IMR-90 (cell line): ENCODE data around the gene DISC1. TPM values are rescaled to one million over a fixed set of nuclear protein-coding genes. Genes with fewer than 3 reads are reported as not detected.
A peak's percentile ranks its signal among the peaks of the same experiment; 100 is the strongest.

Experiments
- ATAC-seq: fragments of 200-7000 bp; cut with Tn5 transposase; 2 replicates; pipeline ENCODE4 v1.9.1; 2020; ENCODE audit warnings: low read depth, mild to moderate bottlenecking, moderate library complexity
- BruUV-seq: library from RNA; stranded (reverse); fragments of 400-500 nt; replicated peaks from 2 replicates; lab custom pipeline; 2021; lab: Mats Ljungman, UMichigan
- CTCF ChIA-PET: fragments of 300-600 bp; formaldehyde crosslinking; extraction: SDS; loops from one replicate; lab custom pipeline; 2021; ENCODE audit warnings: antibody characterized with exemption; lab: Yijun Ruan, JAX
- POLR2A ChIA-PET: fragments of 300-600 bp; sonication (Branson Sonifier 250); formaldehyde crosslinking; loops from one replicate; lab custom pipeline; 2022; ENCODE audit warnings: antibody characterized with exemption; ENCODE audit not compliant: unreplicated experiment; lab: Charles Lee
- DNase-seq: peaks from one replicate; pipeline ENCODE4 v3.0.0; 2013
- H2AFZ ChIP-seq: replicated peaks from 2 replicates; pipeline ENCODE3; 2013; ENCODE audit warnings: low read length, mild to moderate bottlenecking; ENCODE audit not compliant: poor library complexity
- H2AK5ac ChIP-seq: 2 replicates; pipeline ENCODE4 v1.6.1; 2013; ENCODE audit warnings: low read depth, low read length, inconsistent platforms
- H2AK9ac ChIP-seq: replicated peaks from 2 replicates; pipeline ENCODE3; 2013; ENCODE audit warnings: mild to moderate bottlenecking, low read depth, low read length, moderate library complexity; ENCODE audit not compliant: poor library complexity
- H2BK120ac ChIP-seq: 2 replicates; pipeline ENCODE4 v1.6.1; 2013; ENCODE audit warnings: low read depth, low read length, inconsistent platforms
- H2BK15ac ChIP-seq: 3 replicates; pipeline ENCODE4 v1.6.1; 2013; ENCODE audit warnings: low read depth, low read length, inconsistent platforms
- H2BK20ac ChIP-seq: 2 replicates; pipeline ENCODE4 v1.6.1; 2013; ENCODE audit warnings: low read depth, mild to moderate bottlenecking, inconsistent platforms, low read length, moderate library complexity
- H2BK5ac ChIP-seq: 2 replicates; pipeline ENCODE4 v1.6.1; 2013; ENCODE audit warnings: mild to moderate bottlenecking, low read depth, low read length, inconsistent platforms; ENCODE audit not compliant: poor library complexity, severe bottlenecking
- H3K14ac ChIP-seq: replicated peaks from 2 replicates; pipeline ENCODE4 v1.6.1; 2013; ENCODE audit warnings: low read depth, low read length, inconsistent platforms
- H3K18ac ChIP-seq: 2 replicates; pipeline ENCODE4 v1.6.1; 2013; ENCODE audit warnings: low read depth, low read length, control low read depth
- H3K23ac ChIP-seq: 2 replicates; pipeline ENCODE4 v1.6.1; 2013; ENCODE audit warnings: low read depth, low read length, inconsistent platforms
- H3K27ac ChIP-seq: 2 replicates; pipeline ENCODE4 v1.5.1; 2013; ENCODE audit warnings: mild to moderate bottlenecking, control low read depth, low read length; ENCODE audit not compliant: insufficient read depth
- H3K27me3 ChIP-seq: 2 replicates; pipeline ENCODE4 v1.6.1; 2013; ENCODE audit warnings: low read length; ENCODE audit not compliant: control insufficient read depth, insufficient read depth
- H3K36me3 ChIP-seq: 2 replicates; pipeline ENCODE4 v1.6.1; 2013; ENCODE audit warnings: low read length, mixed read lengths; ENCODE audit not compliant: control insufficient read depth, insufficient read depth
- H3K4ac ChIP-seq: 2 replicates; pipeline ENCODE4 v1.6.1; 2013; ENCODE audit warnings: low read depth, low read length, inconsistent platforms
- H3K4me1 ChIP-seq: 2 replicates; pipeline ENCODE4 v1.6.1; 2013; ENCODE audit warnings: low read length, mixed read lengths; ENCODE audit not compliant: control insufficient read depth, insufficient read depth
- H3K4me2 ChIP-seq: 2 replicates; pipeline ENCODE4 v1.6.1; 2013; ENCODE audit warnings: low read depth, mild to moderate bottlenecking, control low read depth, low read length, moderate library complexity
- H3K4me3 ChIP-seq: 2 replicates; pipeline ENCODE4 v1.5.1; 2013; ENCODE audit warnings: low read depth, mild to moderate bottlenecking, control low read depth, low read length, moderate library complexity; ENCODE audit not compliant: insufficient read depth
- H3K56ac ChIP-seq: 2 replicates; pipeline ENCODE4 v1.6.1; 2013; ENCODE audit warnings: low read length, inconsistent platforms; ENCODE audit not compliant: insufficient read depth; ENCODE audit errors: extremely low read depth
- H3K79me1 ChIP-seq, 2 experiments: 2 replicates each; pipeline ENCODE4 v1.6.1; 2013; ENCODE audit warnings: low read length in 2 of 2, inconsistent platforms in 1 of 2, low read depth in 1 of 2
- H3K9ac ChIP-seq: 2 replicates; pipeline ENCODE4 v1.6.1; 2013; ENCODE audit warnings: low read depth, low read length, control low read depth
- H3K9me1 ChIP-seq: 2 replicates; pipeline ENCODE4 v1.6.1; 2013; ENCODE audit warnings: low read length, inconsistent platforms; ENCODE audit not compliant: insufficient read depth
- H3K9me3 ChIP-seq: 2 replicates; pipeline ENCODE4 v1.6.1; 2013; ENCODE audit warnings: low read length; ENCODE audit not compliant: control insufficient read depth, insufficient read depth
- H4K20me1 ChIP-seq: 2 replicates; pipeline ENCODE4 v1.6.1; 2013; ENCODE audit warnings: low read length, inconsistent platforms; ENCODE audit not compliant: insufficient read depth
- H4K5ac ChIP-seq: 2 replicates; pipeline ENCODE4 v1.6.1; 2013; ENCODE audit warnings: mild to moderate bottlenecking, low read depth, low read length, control low read depth
- H4K8ac ChIP-seq, 2 experiments: 2 replicates each; pipeline ENCODE4 v1.6.1; 2013; ENCODE audit warnings: low read depth in 2 of 2, low read length in 2 of 2, control low read depth in 1 of 2, inconsistent platforms in 1 of 2
- H4K91ac ChIP-seq: 2 replicates; pipeline ENCODE4 v1.6.1; 2013; ENCODE audit warnings: low read depth, low read length, inconsistent platforms; ENCODE audit not compliant: insufficient read depth
- BHLHE40 ChIP-seq: fragments of 150-350 bp; IDR thresholded peaks from 2 replicates; pipeline ENCODE4 v1.6.1; 2016; ENCODE audit warnings: mild to moderate bottlenecking, low read depth, low read length
- CEBPB ChIP-seq: IDR thresholded peaks from 2 replicates; pipeline ENCODE4 v1.6.1; 2012; ENCODE audit warnings: low read depth, low read length, improper control_type of control experiment
- CHD1 ChIP-seq: IDR thresholded peaks from 2 replicates; pipeline ENCODE4 v1.6.1; 2012; ENCODE audit warnings: low read depth, low read length, improper control_type of control experiment
- CTCF ChIP-seq: conservative IDR thresholded peaks from 2 replicates; pipeline ENCODE4 v1.5.1; 2012; ENCODE audit warnings: mild to moderate bottlenecking, low read depth, low read length, improper control_type of control experiment
- ELK1 ChIP-seq: fragments of 150-350 bp; IDR thresholded peaks from 2 replicates; pipeline ENCODE4 v1.6.1; 2016; ENCODE audit warnings: low read depth, mild to moderate bottlenecking, low read length, moderate library complexity, borderline replicate concordance
- FOS ChIP-seq: fragments of 150-350 bp; IDR thresholded peaks from 2 replicates; pipeline ENCODE4 v1.6.1; 2016; ENCODE audit warnings: low read depth, low read length
- MAFK ChIP-seq: IDR thresholded peaks from 2 replicates; pipeline ENCODE4 v1.6.1; 2012; ENCODE audit warnings: low read depth, low read length, improper control_type of control experiment
- MAZ ChIP-seq: IDR thresholded peaks from 2 replicates; pipeline ENCODE4 v1.6.1; 2012; ENCODE audit warnings: low read depth, mild to moderate bottlenecking, low read length, improper control_type of control experiment, moderate library complexity, borderline replicate concordance
- MXI1 ChIP-seq: IDR thresholded peaks from 2 replicates; pipeline ENCODE4 v1.6.1; 2012; ENCODE audit warnings: low read depth, mild to moderate bottlenecking, low read length, moderate library complexity, borderline replicate concordance
- NFE2L2 ChIP-seq: fragments of 150-350 bp; IDR thresholded peaks from 2 replicates; pipeline ENCODE4 v1.6.1; 2016; ENCODE audit warnings: low read depth, mild to moderate bottlenecking, low read length
- POLR2A ChIP-seq: IDR thresholded peaks from 2 replicates; pipeline ENCODE4 v1.6.1; 2012; ENCODE audit warnings: mild to moderate bottlenecking, low read depth, low read length
- RCOR1 ChIP-seq: IDR thresholded peaks from 2 replicates; pipeline ENCODE4 v1.6.1; 2012; ENCODE audit warnings: mild to moderate bottlenecking, low read length, improper control_type of control experiment; ENCODE audit not compliant: insufficient replicate concordance
- RFX5 ChIP-seq: IDR thresholded peaks from 2 replicates; pipeline ENCODE4 v1.8.0; 2012; ENCODE audit warnings: low read depth, mild to moderate bottlenecking, low read length, moderate library complexity
- SMC3 ChIP-seq: fragments of 150-350 bp; IDR thresholded peaks from 2 replicates; pipeline ENCODE4 v1.6.1; 2016; ENCODE audit warnings: low read depth, mild to moderate bottlenecking, antibody characterized with exemption, low read length, moderate library complexity
- WGBS, 2 experiments: methylation state at CpG; one replicate each; pipeline versions ENCODE4 v1.1.5 to v1.1.7; 2013; ENCODE audit warnings: missing lambda C conversion rate in 2 of 2; ENCODE audit not compliant: insufficient read length in 1 of 2; ENCODE audit errors: extremely low coverage in 2 of 2; 5-methylcytosine and 5-hydroxymethylcytosine counted together
- dilution Hi-C: fragments of 300-500 bp; cut with HindIII; formaldehyde crosslinking; loops from one replicate; pipeline ENCODE4 v1.14.3; 2018; ENCODE audit warnings: low sequenced_read_pairs; ENCODE audit not compliant: unreplicated experiment
- in situ Hi-C: fragments of 300-500 bp; cut with MboI; formaldehyde crosslinking; loops from 3 replicates; pipeline ENCODE4 v1.14.3; 2019; ENCODE audit warnings: low sequenced_read_pairs, inconsistent platforms, mixed read lengths
- intact Hi-C: fragments of 100-400 bp; cut with micrococcal nuclease; formaldehyde crosslinking; loops from 2 replicates; pipeline ENCODE4 v1.10.0; 2022
- polyA plus RNA-seq, 3 experiments: library from polyadenylated mRNA; depleted of rRNA; stranded (reverse); fragments of >200 nt; gene quantifications; 2 replicates each; pipeline ENCODE4 v1.2.3, GENCODE V29; 2012; ENCODE audit warnings: low replicate concordance in 1 of 3
- total RNA-seq: library from RNA; depleted of rRNA; stranded (reverse); fragments of >200 nt; gene quantifications from 2 replicates; pipeline ENCODE4 v1.2.3, GENCODE V29; 2012

The DISC1 gene
- total and polyA plus RNA-seq, 2 of the 4 experiments (the other 2 are of a cell fraction) = 2.2 to 7.0 TPM

GRCh38 chr1:231690059-231690458 is 63.5 kb downstream of the DISC1 start:
- Histone ChIP-seq H3K18ac (no peak overlapping the region; the same call in 1 of the 2 replicates), H3K4ac (no peak overlapping the region), H4K5ac (no peak overlapping the region), H3K27me3 (no peaks in the 10 kb centered on the region), H3K56ac (no peak overlapping the region), H3K79me1 (no peaks in the 10 kb centered on the region; a peak in 1 of 4 replicates), H2AK9ac (no peak overlapping the region), H2AK5ac (no peak overlapping the region), H3K9me1 (peaks cover 8% of the 10 kb centered on the region; the same call in 1 of the 2 replicates), H3K27ac (no peak overlapping the region), H3K4me3 (no peak overlapping the region), H4K91ac (peak overlapping the region; percentile 18; the same call in 1 of the 2 replicates), H2BK120ac (no peak overlapping the region), H3K9ac (no peak overlapping the region), H3K4me2 (no peak overlapping the region), H2AFZ (no peak overlapping the region), H3K4me1 (peaks cover 9% of the 10 kb centered on the region; the same call in 1 of the 2 replicates), H2BK20ac (no peak overlapping the region), H4K8ac (no peak overlapping the region), H2BK5ac (no peak overlapping the region), H3K36me3 (peaks cover 6% of the 10 kb centered on the region; the same call in 1 of the 2 replicates), H2BK15ac (no peak overlapping the region), H3K14ac (no peak overlapping the region), H4K20me1 (no peaks in the 10 kb centered on the region), H3K9me3 (peaks cover 2% of the 10 kb centered on the region; the same call in 1 of the 2 replicates), H3K23ac (no peak overlapping the region)
- TF ChIP-seq CEBPB = no peak
- TF ChIP-seq RFX5 = no peak
- no peak for TF ChIP-seq MAZ
- TF ChIP-seq MAFK = no peak
- TF ChIP-seq ELK1 = no peak
- TF ChIP-seq CTCF = no peak
- no peak for TF ChIP-seq NFE2L2
- TF ChIP-seq BHLHE40 = no peak
- no peak for TF ChIP-seq RCOR1
- no peak for TF ChIP-seq POLR2A
- TF ChIP-seq MXI1 = no peak
- no peak for TF ChIP-seq CHD1
- no peak for TF ChIP-seq FOS
- TF ChIP-seq SMC3 = no peak
- DNase-seq (no peak), ATAC-seq (no peak)
- in situ Hi-C loops (no loop called here), intact Hi-C loops (no loop called here), dilution Hi-C loops (no loop called here)
- WGBS, 2 experiments = 96% methylated on average over 4 of the region's 9 CpGs; no CpG with 5 or more reads in 1 of the 2 experiments
- no TSS peak for BruUV-seq
- CTCF ChIA-PET = no interaction called here
- POLR2A ChIA-PET = no interaction called here
